Omental fat pad (tissue), 4 donors: ENCODE measurements around the gene LRP2BP. TPM values are rescaled to one million over a fixed set of nuclear protein-coding genes. Genes with fewer than 3 reads are reported as not detected.

Experiments used
- ATAC-seq: fragments of 150-250 bp; one replicate; pipeline ENCODE4 v1.9.1; 2016; ENCODE audit warnings: mild to moderate bottlenecking, moderate library complexity; ENCODE audit not compliant: low FRiP score
- DNase-seq: peaks from one replicate; pipeline ENCODE4 v3.0.0-alpha.2; 2019; ENCODE audit warnings: low spot score
- CTCF ChIP-seq, 3 donors: fragments of 450-650 bp; IDR thresholded peaks; one replicate each; pipeline ENCODE4 v1.5.1; 2016 to 2017; ENCODE audit warnings: antibody characterized with exemption in 3 of 3, mild to moderate bottlenecking in 3 of 3, moderate library complexity in 2 of 3
- total RNA-seq, 4 donors: library from RNA; depleted of rRNA; stranded (reverse); fragments of >200 nt; gene quantifications; one replicate each; pipeline ENCODE4 v1.1.0, GENCODE V29; 2016

LRP2BP gene
- total RNA-seq, 4 donors from 2014 or later: 0.56 to 4.0 (median 1.7) TPM

DNA sequence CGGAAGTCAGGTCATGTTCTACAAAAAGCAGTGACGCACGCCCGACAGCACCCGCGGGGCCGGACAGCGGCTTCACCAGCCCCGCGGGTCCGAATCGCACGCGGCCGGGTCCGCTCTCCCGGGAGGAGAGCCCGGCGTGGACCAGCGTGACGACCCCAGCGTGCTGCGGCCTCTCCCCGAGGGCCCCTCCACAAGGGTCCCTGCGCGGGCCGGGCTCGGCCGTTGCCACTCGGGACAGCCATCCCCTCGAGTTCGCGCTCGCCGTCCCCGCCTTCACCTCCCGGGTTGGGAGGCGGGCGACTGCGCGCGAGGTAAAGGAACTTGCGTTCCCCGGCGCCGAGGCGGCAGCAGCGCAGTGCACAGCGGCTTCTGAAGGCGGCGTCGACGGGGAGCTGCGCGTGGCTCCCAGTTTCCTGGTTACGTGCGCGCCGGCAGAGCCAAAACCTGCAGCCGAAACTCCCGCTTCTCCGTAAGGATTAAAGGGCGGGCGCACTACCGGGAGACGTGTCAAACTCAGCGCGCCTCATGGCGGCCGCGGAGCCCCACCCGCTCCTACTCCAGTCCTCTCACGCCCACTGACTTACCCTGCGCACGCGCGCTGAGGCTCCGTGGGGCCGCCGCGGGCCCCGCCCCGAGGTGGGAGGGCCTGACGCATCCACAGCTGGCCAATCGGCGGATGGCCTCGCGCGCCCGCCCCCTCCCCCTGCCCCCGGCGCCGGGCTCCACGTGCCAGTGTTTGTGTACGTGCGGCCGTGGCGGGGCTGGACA, 416 bp upstream of the LRP2BP start:
- ATAC-seq: peak; percentile 99
- TF ChIP-seq CTCF (IDR thresholded peaks at IDR 0.05): no peak
- peak; percentile 74 for DNase-seq

GRCh38 chr4:185394568-185395237, 1.0 kb downstream of the LRP2BP start:
- DNase-seq: no peak

GRCh38 chr4:185392156-185392555, 3.6 kb downstream of the LRP2BP start:
- DNase-seq: no peak
- TF ChIP-seq CTCF (IDR thresholded peaks at IDR 0.05): no peak
- ATAC-seq: no peak

More at GRCh38 chr4:185394568-185395237, 1.0 kb downstream of the LRP2BP start:
- no peak for ATAC-seq
- TF ChIP-seq CTCF (IDR thresholded peaks at IDR 0.05): no peak

- DNase-seq: no peak
- TF ChIP-seq CTCF (IDR thresholded peaks at IDR 0.05): no peak
- ATAC-seq: no peak
Measured at GRCh38 chr4:185390941-185391340, 4.8 kb downstream of the LRP2BP start.

DNA sequence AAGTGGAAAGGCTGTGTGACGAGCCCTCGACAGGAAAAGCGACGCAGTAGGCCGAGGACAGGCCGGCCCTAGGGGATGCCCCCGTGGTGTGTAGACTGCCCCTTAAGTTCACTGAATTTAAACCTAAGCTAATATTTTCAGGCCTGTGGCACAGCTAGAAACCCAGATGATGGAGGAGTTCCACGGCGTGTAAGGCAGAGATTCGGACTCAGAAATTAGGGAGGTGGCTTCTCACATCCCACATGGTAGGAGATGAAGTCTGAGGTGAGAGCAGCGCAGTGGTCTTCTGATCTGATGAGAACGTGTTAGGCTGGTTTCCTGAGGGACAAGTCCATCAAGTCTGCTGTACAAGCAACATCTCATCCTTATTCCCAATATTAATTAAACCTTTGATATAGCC, 7.8 kb downstream of the LRP2BP start:
- no peak for TF ChIP-seq CTCF (IDR thresholded peaks at IDR 0.05)
- ATAC-seq (no peak), DNase-seq (no peak)

DNA sequence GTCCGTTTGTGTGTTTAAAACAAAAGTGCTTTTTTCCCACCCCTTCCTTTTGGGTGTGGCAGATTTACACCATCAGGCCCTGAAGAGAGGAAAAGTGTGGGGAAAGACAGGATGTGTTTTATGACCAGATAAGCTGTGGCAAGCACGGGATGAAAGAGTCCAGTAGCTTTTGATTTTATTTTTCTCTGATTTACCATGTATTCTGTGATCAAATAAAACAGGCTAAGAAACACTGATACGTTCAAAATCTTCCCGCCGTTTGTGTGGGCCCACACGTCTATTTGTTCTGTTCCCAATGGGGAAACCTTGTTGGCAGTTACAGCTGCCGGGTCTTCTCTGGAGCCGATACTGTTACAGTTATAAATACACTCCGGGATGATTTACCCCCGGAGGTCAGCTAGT, 10.8 kb downstream of the LRP2BP start:
- DNase-seq (no peak), ATAC-seq (no peak)
- TF ChIP-seq CTCF (IDR thresholded peaks at IDR 0.05): no peak

DNA sequence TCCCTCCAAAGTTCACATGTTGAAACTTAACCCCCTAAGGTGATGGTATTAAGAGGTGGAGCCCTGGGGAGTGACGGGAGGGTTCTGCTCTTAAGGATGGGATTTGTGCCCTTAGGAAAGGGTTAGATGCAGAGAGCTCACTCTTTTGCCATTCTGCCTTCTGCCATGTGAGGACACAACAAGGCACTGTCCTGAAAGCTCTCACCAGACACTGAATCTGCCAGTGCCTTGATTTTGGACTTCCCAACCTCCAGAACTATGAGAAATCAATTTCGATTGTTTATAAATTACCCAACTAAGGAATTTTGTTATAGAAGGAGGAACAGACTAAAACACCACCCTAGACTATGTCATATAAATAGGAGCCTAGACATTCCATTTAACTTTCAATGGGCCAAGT, 11.7 kb downstream of the LRP2BP start:
- no peak for ATAC-seq
- no peak for TF ChIP-seq CTCF (IDR thresholded peaks at IDR 0.05)
- DNase-seq: no peak
